DND-41 (cell line): ENCODE measurements around the gene INSC.

ENCODE experiments used
- ATAC-seq: fragments of 200-7000 bp; cut with Tn5 transposase; 3 replicates; pipeline ENCODE4 v1.9.1; 2021; ENCODE audit warnings: low read depth; ENCODE audit not compliant: insufficient read depth
- DNase-seq: peaks from one replicate; pipeline ENCODE4 v3.0.0-alpha.2; 2020
- H2AFZ ChIP-seq: 2 replicates; pipeline ENCODE4 v1.6.0; 2012; ENCODE audit warnings: low read depth, low read length
- H3K27ac ChIP-seq: 2 replicates; pipeline ENCODE4 v1.5.1; 2012; ENCODE audit warnings: low read length, inconsistent platforms
- H3K27me3 ChIP-seq: fragments of 200-600 bp; sonication (generic); 2 replicates; pipeline ENCODE4 v1.6.0; 2012; ENCODE audit warnings: low read length, mild to moderate bottlenecking, inconsistent platforms; ENCODE audit not compliant: insufficient read depth, poor library complexity
- H3K36me3 ChIP-seq: 2 replicates; pipeline ENCODE4 v1.5.1; 2012; ENCODE audit warnings: low read length, inconsistent platforms; ENCODE audit not compliant: insufficient read depth
- H3K4me1 ChIP-seq: 2 replicates; pipeline ENCODE4 v1.5.1; 2012; ENCODE audit warnings: mild to moderate bottlenecking, low read length; ENCODE audit not compliant: insufficient read depth
- H3K4me2 ChIP-seq: 2 replicates; pipeline ENCODE4 v1.6.0; 2012; ENCODE audit warnings: mild to moderate bottlenecking, moderate library complexity, low read length, inconsistent platforms; ENCODE audit not compliant: insufficient read depth
- H3K4me3 ChIP-seq, 2 experiments: fragments of 200-600 bp in 1 of 2; shearing (Covaris generic) in 1 of 2; 2 replicates each; pipeline ENCODE4 v1.5.1; 2012 to 2016; ENCODE audit warnings: inconsistent platforms in 2 of 2, low read length in 2 of 2, mild to moderate bottlenecking in 2 of 2, low read depth in 1 of 2, moderate library complexity in 1 of 2
- H3K79me2 ChIP-seq: 2 replicates; pipeline ENCODE4 v1.6.0; 2012; ENCODE audit warnings: low read length, inconsistent platforms; ENCODE audit not compliant: insufficient read depth
- H3K9ac ChIP-seq: 2 replicates; pipeline ENCODE4 v1.6.0; 2012; ENCODE audit warnings: low read depth, mild to moderate bottlenecking, inconsistent platforms, low read length, moderate library complexity
- H3K9me3 ChIP-seq: 2 replicates; pipeline ENCODE4 v1.5.1; 2012; ENCODE audit warnings: low read length, moderate library complexity, mild to moderate bottlenecking, inconsistent platforms; ENCODE audit not compliant: insufficient read depth, severe bottlenecking
- H4K20me1 ChIP-seq: 2 replicates; pipeline ENCODE4 v1.6.0; 2012; ENCODE audit warnings: low read length; ENCODE audit not compliant: insufficient read depth
- CTCF ChIP-seq: IDR thresholded peaks from 2 replicates; pipeline ENCODE4 v1.5.1; 2012; ENCODE audit warnings: borderline replicate concordance, low read length, moderate library complexity, mild to moderate bottlenecking; ENCODE audit not compliant: poor library complexity, severe bottlenecking; ENCODE audit errors: extremely low read depth
- EZH2 ChIP-seq: IDR thresholded peaks from 3 replicates; pipeline ENCODE4 v1.6.1; 2012; ENCODE audit warnings: borderline replicate concordance, low read depth, mild to moderate bottlenecking, moderate library complexity, low read length, inconsistent platforms; ENCODE audit not compliant: severe bottlenecking

The INSC gene

GRCh38 chr11:15213471-15214231, 98.9 kb downstream of the INSC start:
- DNase-seq (no peak), ATAC-seq (no peak)
- no peak overlapping the region for H3K27ac ChIP-seq
- H3K9ac ChIP-seq, result no peak overlapping the region
- TF ChIP-seq CTCF (no peak), EZH2 (no peak)
- no peaks in the 10 kb centered on the region for H3K9me3 ChIP-seq
- peaks cover 10% of the 10 kb centered on the region for H3K27me3 ChIP-seq
- H2AFZ ChIP-seq, result no peak overlapping the region
- no peaks in the 10 kb centered on the region for H3K36me3 ChIP-seq
- H3K4me2 ChIP-seq, result no peak overlapping the region
- H3K4me1 ChIP-seq, result no peaks in the 10 kb centered on the region
- no peaks in the 10 kb centered on the region for H4K20me1 ChIP-seq
- H3K4me3 ChIP-seq, result no peak overlapping the region
- no peaks in the 10 kb centered on the region for H3K79me2 ChIP-seq

GRCh38 chr11:15215005-15215404, 100.3 kb downstream of the INSC start:
- ATAC-seq (no peak), DNase-seq (no peak)
- H3K9me3 ChIP-seq, result no peaks in the 10 kb centered on the region
- H3K79me2 ChIP-seq, result no peaks in the 10 kb centered on the region
- H2AFZ ChIP-seq, result no peak overlapping the region
- H3K27me3 ChIP-seq, result peaks cover 3% of the 10 kb centered on the region
- TF ChIP-seq EZH2 (no peak), CTCF (no peak)
- no peaks in the 10 kb centered on the region for H3K36me3 ChIP-seq
- H3K4me3 ChIP-seq, result no peak overlapping the region
- no peak overlapping the region for H3K9ac ChIP-seq
- H3K4me1 ChIP-seq, result no peaks in the 10 kb centered on the region
- no peak overlapping the region for H3K27ac ChIP-seq
- no peak overlapping the region for H3K4me2 ChIP-seq
- no peaks in the 10 kb centered on the region for H4K20me1 ChIP-seq

GRCh38 chr11:15216678-15217077, 102.0 kb downstream of the INSC start:
- Histone ChIP-seq H3K4me3 (no peak overlapping the region), H3K9me3 (no peaks in the 10 kb centered on the region), H3K4me2 (no peak overlapping the region), H4K20me1 (no peaks in the 10 kb centered on the region), H3K27me3 (no peaks in the 10 kb centered on the region), H3K9ac (no peak overlapping the region), H3K4me1 (no peaks in the 10 kb centered on the region), H3K36me3 (no peaks in the 10 kb centered on the region), H2AFZ (no peak overlapping the region), H3K79me2 (no peaks in the 10 kb centered on the region), H3K27ac (no peak overlapping the region)
- no peak for ATAC-seq
- DNase-seq, result no peak
- peak; percentile 56 for TF ChIP-seq CTCF
- TF ChIP-seq EZH2, result no peak
